Vagina (tissue), 2 donors: ENCODE measurements around the gene DUSP28.

Source experiments
- POLR2A ChIP-seq, 2 donors: fragments of 450-650 bp; IDR thresholded peaks; one replicate each; pipeline ENCODE4 v1.6.1; 2017; ENCODE audit warnings: antibody characterized with exemption in 2 of 2, mild to moderate bottlenecking in 2 of 2, moderate library complexity in 2 of 2
- TF ChIP-seq, protein P1 (sequence below), 3 experiments: fragments of 450-650 bp in 2 of 3; fragments of 200-600 bp in 1 of 3; sonication (generic) in 1 of 3; IDR thresholded peaks; one replicate each; pipeline ENCODE4 v1.5.1; 2017 to 2019; ENCODE audit warnings: antibody characterized with exemption in 3 of 3, mild to moderate bottlenecking in 2 of 3, moderate library complexity in 2 of 3

DNA sequence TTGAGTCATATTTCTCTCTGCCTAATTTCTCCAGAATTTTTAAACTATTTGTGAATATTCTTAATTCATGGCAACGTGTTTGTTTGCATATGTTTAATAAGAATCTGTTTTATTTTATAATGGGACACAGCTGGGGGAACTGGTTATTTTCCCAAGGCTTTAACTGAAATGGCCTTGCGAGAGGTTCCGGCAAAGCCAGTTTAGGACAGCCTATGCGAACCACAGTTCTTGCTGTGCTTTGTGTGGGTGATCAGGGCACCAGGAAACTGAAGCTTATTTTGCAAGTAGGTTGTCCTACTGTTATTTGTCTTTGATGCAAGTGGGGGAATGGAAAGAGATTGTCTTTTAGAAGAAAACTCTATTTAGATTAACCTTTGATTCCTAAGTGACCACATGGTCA, 8.9 kb upstream of the DUSP28 start:
- TF ChIP-seq, protein P1, sequence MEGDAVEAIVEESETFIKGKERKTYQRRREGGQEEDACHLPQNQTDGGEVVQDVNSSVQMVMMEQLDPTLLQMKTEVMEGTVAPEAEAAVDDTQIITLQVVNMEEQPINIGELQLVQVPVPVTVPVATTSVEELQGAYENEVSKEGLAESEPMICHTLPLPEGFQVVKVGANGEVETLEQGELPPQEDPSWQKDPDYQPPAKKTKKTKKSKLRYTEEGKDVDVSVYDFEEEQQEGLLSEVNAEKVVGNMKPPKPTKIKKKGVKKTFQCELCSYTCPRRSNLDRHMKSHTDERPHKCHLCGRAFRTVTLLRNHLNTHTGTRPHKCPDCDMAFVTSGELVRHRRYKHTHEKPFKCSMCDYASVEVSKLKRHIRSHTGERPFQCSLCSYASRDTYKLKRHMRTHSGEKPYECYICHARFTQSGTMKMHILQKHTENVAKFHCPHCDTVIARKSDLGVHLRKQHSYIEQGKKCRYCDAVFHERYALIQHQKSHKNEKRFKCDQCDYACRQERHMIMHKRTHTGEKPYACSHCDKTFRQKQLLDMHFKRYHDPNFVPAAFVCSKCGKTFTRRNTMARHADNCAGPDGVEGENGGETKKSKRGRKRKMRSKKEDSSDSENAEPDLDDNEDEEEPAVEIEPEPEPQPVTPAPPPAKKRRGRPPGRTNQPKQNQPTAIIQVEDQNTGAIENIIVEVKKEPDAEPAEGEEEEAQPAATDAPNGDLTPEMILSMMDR (IDR thresholded peaks at IDR 0.05): no peak
- no peak for TF ChIP-seq POLR2A (IDR thresholded peaks at IDR 0.05)
